GM12872 (cell line): Measurements from ENCODE around the gene MIPOL1.

Experiments
- CTCF ChIP-seq: IDR thresholded peaks from 3 replicates; pipeline ENCODE4 v1.5.1; 2011; ENCODE audit warnings: low read depth, mild to moderate bottlenecking, low read length, moderate library complexity; ENCODE audit not compliant: insufficient read depth

The MIPOL1 gene

GRCh38 chr14:37413050-37413449 is 215.3 kb downstream of the MIPOL1 start:
- no peak for TF ChIP-seq CTCF

GRCh38 chr14:37413504-37414003 is 215.8 kb downstream of the MIPOL1 start:
- no peak for TF ChIP-seq CTCF

- TF ChIP-seq CTCF = no peak
These were observed 218.5 kb downstream of the MIPOL1 start for GRCh38 chr14:37416264-37416663.

GRCh38 chr14:37417151-37417550 is 219.4 kb downstream of the MIPOL1 start:
- no peak for TF ChIP-seq CTCF

GRCh38 chr14:37417833-37418232 is 220.1 kb downstream of the MIPOL1 start:
- TF ChIP-seq CTCF = no peak

GRCh38 chr14:37420622-37421021 is 222.9 kb downstream of the MIPOL1 start:
- TF ChIP-seq CTCF = no peak

GRCh38 chr14:37422319-37422718 is 224.6 kb downstream of the MIPOL1 start:
- TF ChIP-seq CTCF = no peak

- no peak for TF ChIP-seq CTCF
These were observed 225.0 kb downstream of the MIPOL1 start for GRCh38 chr14:37422748-37423147.
